Measurements from ENCODE around the gene NOD2. TPM values are rescaled to one million over a fixed set of nuclear protein-coding genes. Genes with fewer than 3 reads are reported as not detected.
A peak's percentile ranks its signal among the peaks of the same experiment; 100 is the strongest.

NOD2 gene
- total RNA-seq, 6 donors from 2014 or later, result 8.5 to 27.2 (median 11.2) TPM

DNA sequence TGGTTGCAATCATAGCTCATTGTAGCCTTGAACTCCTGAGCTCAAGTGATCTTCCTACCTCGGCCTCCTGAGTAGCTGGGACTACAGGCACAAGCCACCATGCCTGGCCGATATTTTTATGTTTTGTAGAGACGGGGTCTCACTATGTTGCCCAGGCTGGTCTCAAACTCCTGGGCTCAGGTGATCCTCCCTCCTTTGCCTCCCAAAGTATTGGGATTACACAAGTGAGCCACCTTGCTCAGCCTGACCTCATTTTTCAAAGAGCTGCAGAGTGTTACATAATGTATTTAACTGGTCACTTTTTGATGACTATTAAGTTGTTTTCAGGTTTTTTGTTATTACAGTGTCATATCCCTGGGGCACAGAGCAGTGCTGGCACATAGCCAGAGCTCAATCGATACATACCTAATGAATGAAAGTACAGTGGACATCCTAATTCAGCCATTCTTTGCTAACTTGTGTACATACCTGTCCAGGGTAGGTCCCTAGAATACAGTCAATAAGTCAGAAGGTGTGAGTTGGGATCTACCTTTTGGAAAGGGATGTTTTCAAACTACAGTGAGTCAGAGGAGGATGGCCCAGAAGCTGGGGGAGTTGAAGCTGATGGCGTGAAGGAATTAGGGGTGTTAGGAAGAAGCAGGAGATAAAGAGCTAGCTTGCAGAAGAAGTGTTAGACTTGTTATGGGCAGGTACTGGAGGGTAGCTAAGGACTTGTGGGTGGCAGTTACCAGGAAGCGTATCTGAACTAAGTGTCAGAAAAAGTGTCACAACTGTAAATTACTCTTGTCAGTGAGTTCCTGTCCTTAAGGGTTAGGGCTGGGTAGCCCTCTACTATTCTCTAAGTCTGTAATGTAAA lies 28.4 kb downstream of the NOD2 start:
- peaks cover 0 to 22% (median 8%) of the 10 kb centered on the region in 4 donors for H3K36me3 ChIP-seq

DNA sequence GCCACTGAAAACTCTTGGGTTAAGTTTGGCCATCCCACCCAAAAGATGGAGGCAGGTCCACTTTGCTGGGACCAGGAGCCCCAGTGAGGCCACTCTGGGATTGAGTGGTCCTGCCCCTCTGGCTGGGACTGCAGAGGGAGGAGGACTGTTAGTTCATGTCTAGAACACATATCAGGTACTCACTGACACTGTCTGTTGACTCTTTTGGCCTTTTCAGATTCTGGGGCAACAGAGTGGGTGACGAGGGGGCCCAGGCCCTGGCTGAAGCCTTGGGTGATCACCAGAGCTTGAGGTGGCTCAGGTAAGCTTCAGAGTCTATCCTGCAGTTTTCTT lies 29.0 kb downstream of the NOD2 start:
- Histone ChIP-seq H3K4me3 (no peak overlapping the region), H3K4me1 (peaks cover 0 to 17% (median 7%) of the 10 kb centered on the region in 4 donors), H3K27me3 (no peaks in the 10 kb centered on the region), H3K36me3 (peaks cover 0 to 23% (median 8%) of the 10 kb centered on the region in 4 donors), H3K9me3 (no peaks in the 10 kb centered on the region), H3K27ac (no peak overlapping the region)
- no peak for DNase-seq
- ATAC-seq (ENCODE audit: low FRiP score in 2 of 2), result no peak
- no peak for TF ChIP-seq POLR2A (IDR thresholded peaks at IDR 0.05)
- TF ChIP-seq, protein P1, sequence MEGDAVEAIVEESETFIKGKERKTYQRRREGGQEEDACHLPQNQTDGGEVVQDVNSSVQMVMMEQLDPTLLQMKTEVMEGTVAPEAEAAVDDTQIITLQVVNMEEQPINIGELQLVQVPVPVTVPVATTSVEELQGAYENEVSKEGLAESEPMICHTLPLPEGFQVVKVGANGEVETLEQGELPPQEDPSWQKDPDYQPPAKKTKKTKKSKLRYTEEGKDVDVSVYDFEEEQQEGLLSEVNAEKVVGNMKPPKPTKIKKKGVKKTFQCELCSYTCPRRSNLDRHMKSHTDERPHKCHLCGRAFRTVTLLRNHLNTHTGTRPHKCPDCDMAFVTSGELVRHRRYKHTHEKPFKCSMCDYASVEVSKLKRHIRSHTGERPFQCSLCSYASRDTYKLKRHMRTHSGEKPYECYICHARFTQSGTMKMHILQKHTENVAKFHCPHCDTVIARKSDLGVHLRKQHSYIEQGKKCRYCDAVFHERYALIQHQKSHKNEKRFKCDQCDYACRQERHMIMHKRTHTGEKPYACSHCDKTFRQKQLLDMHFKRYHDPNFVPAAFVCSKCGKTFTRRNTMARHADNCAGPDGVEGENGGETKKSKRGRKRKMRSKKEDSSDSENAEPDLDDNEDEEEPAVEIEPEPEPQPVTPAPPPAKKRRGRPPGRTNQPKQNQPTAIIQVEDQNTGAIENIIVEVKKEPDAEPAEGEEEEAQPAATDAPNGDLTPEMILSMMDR (IDR thresholded peaks at IDR 0.05), result no peak
- no peak for TF ChIP-seq POLR2AphosphoS5 (IDR thresholded peaks at IDR 0.05)
- TF ChIP-seq EP300 (IDR thresholded peaks at IDR 0.05), result no peak
- WGBS, 2 donors, result 87% methylated on average over 1 of the region's 1 CpG; no CpG with 5 or more reads in 1 of the 2 donors

More for the DNA sequence above, 28.4 kb downstream of the NOD2 start:
- no peak for TF ChIP-seq POLR2AphosphoS5 (IDR thresholded peaks at IDR 0.05)
- TF ChIP-seq POLR2A (IDR thresholded peaks at IDR 0.05), result no peak
- TF ChIP-seq, protein P1 (IDR thresholded peaks at IDR 0.05), result no peak
- TF ChIP-seq EP300 (IDR thresholded peaks at IDR 0.05), result no peak
- DNase-seq (peak in 1 of 2 donors; percentile 4), ATAC-seq (ENCODE audit: low FRiP score in 2 of 2) (no peak)
- Histone ChIP-seq H3K9me3 (no peaks in the 10 kb centered on the region), H3K27me3 (no peaks in the 10 kb centered on the region), H3K27ac (no peak overlapping the region), H3K4me3 (no peak overlapping the region), H3K4me1 (peaks cover 0 to 17% (median 7%) of the 10 kb centered on the region in 4 donors)
- 87 to 96% methylated on average over 6 of the region's 6 CpGs for WGBS, 2 donors

DNA sequence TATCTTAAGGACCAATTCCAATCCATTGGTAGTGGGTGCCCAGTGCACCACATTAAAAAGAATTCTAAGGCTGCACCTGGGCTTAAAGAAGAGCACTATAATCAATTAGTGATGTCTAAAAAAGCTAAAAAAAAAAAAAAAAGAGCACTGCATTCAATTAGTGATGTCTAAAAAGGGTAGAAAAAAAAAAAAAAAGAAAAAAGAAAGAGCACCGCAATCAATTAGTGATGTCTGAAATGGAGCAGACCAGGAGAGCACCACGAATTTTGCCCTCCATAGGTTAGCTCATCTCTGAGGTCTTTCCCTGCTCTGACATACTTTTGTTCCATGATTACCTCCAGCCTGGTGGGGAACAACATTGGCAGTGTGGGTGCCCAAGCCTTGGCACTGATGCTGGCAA lies 29.6 kb downstream of the NOD2 start:
- no peak overlapping the region for H3K4me3 ChIP-seq
- H3K36me3 ChIP-seq, result peaks cover 0 to 23% (median 8%) of the 10 kb centered on the region in 4 donors
- DNase-seq, result no peak
- no peak for ATAC-seq (ENCODE audit: low FRiP score in 2 of 2)
- TF ChIP-seq POLR2A (IDR thresholded peaks at IDR 0.05), result no peak
- no peak for TF ChIP-seq EP300 (IDR thresholded peaks at IDR 0.05)
- H3K4me1 ChIP-seq, result peaks cover 0 to 17% (median 7%) of the 10 kb centered on the region in 4 donors
- no peaks in the 10 kb centered on the region for H3K9me3 ChIP-seq
- H3K27me3 ChIP-seq, result no peaks in the 10 kb centered on the region
- H3K27ac ChIP-seq, result no peak overlapping the region
- WGBS, 2 donors, result 89 to 95% methylated on average over 2 of the region's 2 CpGs

DNA sequence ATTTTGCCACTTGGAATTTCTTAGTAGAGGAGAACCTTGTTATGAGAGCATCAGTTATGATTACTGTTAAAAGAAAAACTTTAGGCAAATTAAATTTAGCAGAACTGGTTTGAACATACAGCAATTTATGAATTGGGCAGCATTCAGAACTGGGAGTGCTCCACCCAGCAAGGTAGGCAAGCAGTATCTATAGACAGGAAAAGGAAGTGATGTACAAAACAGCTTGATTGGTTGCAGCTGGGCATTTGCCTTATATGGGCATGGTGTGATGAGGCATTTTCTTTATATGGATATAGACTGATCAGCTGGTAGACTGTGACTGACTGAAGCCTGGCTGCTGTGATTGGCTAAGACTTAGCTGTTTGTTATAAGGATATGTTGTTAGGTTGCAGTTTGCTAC lies 30.9 kb downstream of the NOD2 start:
- no peak for ATAC-seq (ENCODE audit: low FRiP score in 2 of 2)

More for the DNA sequence above, 30.9 kb downstream of the NOD2 start:
- TF ChIP-seq, protein P1 (IDR thresholded peaks at IDR 0.05), result no peak
- TF ChIP-seq EP300 (IDR thresholded peaks at IDR 0.05) (no peak), POLR2A (IDR thresholded peaks at IDR 0.05) (no peak), POLR2AphosphoS5 (IDR thresholded peaks at IDR 0.05) (no peak)
- H3K4me1 ChIP-seq, result peaks cover 0 to 10% (median 4%) of the 10 kb centered on the region in 4 donors
- no peak for DNase-seq
- H3K36me3 ChIP-seq, result peaks cover 0 to 23% (median 8%) of the 10 kb centered on the region in 4 donors
- H3K27ac ChIP-seq, result no peak overlapping the region
- H3K4me3 ChIP-seq, result no peak overlapping the region
- no peaks in the 10 kb centered on the region for H3K27me3 ChIP-seq
- no peaks in the 10 kb centered on the region for H3K9me3 ChIP-seq

All from upper lobe of left lung (tissue), 6 donors.